Tibial nerve (tissue), 4 donors: ENCODE results near the gene RNF141. TPM values are rescaled to one million over a fixed set of nuclear protein-coding genes. Genes with fewer than 3 reads are reported as not detected.

Source experiments
- DNase-seq, 2 donors: peaks; one replicate each; pipeline ENCODE4 v3.0.0-alpha.2; 2019; ENCODE audit warnings: low spot score in 2 of 2
- H3K27ac ChIP-seq, 4 donors: fragments of 200-600 bp; sonication (generic) in 3 of 4; one replicate each; pipeline ENCODE4 v1.5.1; 2017 to 2019; ENCODE audit warnings: mild to moderate bottlenecking in 1 of 4
- H3K27me3 ChIP-seq, 2 donors: fragments of 200-600 bp; sonication (generic) in 1 of 2; one replicate each; pipeline versions ENCODE4 v1.5.1 to v1.6.0; 2017 to 2019
- H3K36me3 ChIP-seq, 3 donors: fragments of 200-600 bp; sonication (generic); one replicate each; pipeline ENCODE4 v1.5.1; 2018 to 2019
- H3K4me1 ChIP-seq, 4 donors: fragments of 200-600 bp; sonication (generic) in 3 of 4; one replicate each; pipeline ENCODE4 v1.5.1; 2017 to 2019
- H3K4me3 ChIP-seq, 4 donors: fragments of 200-600 bp; sonication (generic) in 3 of 4; one replicate each; pipeline ENCODE4 v1.5.1; 2017 to 2019; ENCODE audit warnings: mild to moderate bottlenecking in 1 of 4, moderate library complexity in 1 of 4
- H3K9me3 ChIP-seq, 4 donors: fragments of 200-600 bp; sonication (generic) in 3 of 4; one replicate each; pipeline ENCODE4 v1.5.1; 2017 to 2019
- CTCF ChIP-seq, 5 experiments: fragments of 200-600 bp in 3 of 5; fragments of 450-650 bp in 2 of 5; sonication (generic) in 3 of 5; IDR thresholded peaks; one replicate each; pipeline ENCODE4 v1.5.1; 2016 to 2019; ENCODE audit warnings: antibody characterized with exemption in 5 of 5, mild to moderate bottlenecking in 3 of 5, moderate library complexity in 2 of 5
- EP300 ChIP-seq, 2 donors: sonication (generic); formaldehyde crosslinking; IDR thresholded peaks; one replicate each; pipeline ENCODE4 v1.6.1; 2017; ENCODE audit warnings: antibody characterized with exemption in 2 of 2, mild to moderate bottlenecking in 1 of 2
- POLR2A ChIP-seq, 2 donors: fragments of 450-650 bp; IDR thresholded peaks; one replicate each; pipeline ENCODE4 v1.6.1; 2017; ENCODE audit warnings: antibody characterized with exemption in 2 of 2, mild to moderate bottlenecking in 2 of 2, moderate library complexity in 2 of 2
- WGBS, 2 donors: methylation state at CpG; one replicate each; pipeline ENCODE4 v1.1.5; 2018; 5-methylcytosine and 5-hydroxymethylcytosine counted together
- total RNA-seq, 4 donors: library from RNA; depleted of rRNA; stranded (reverse); fragments of >200 nt; gene quantifications; one replicate each; pipeline ENCODE4 v1.1.0, GENCODE V29; 2016

The RNF141 gene
- total RNA-seq, 4 donors from 2014 or later, result 27.6 to 49.2 (median 40.5) TPM

GRCh38 chr11:10575346-10576034 lies 34.5 kb upstream of the RNF141 start:
- no peak for DNase-seq
- no peaks in the 10 kb centered on the region for H3K36me3 ChIP-seq
- no peaks in the 10 kb centered on the region for H3K27me3 ChIP-seq
- no peak overlapping the region for H3K4me3 ChIP-seq
- WGBS, 2 donors, result 88 to 91% methylated on average over 3 of the region's 3 CpGs
- TF ChIP-seq POLR2A (IDR thresholded peaks at IDR 0.05) (no peak), CTCF (IDR thresholded peaks at IDR 0.05) (no peak), EP300 (IDR thresholded peaks at IDR 0.05) (no peak)
- no peaks in the 10 kb centered on the region for H3K4me1 ChIP-seq
- H3K27ac ChIP-seq, result no peak overlapping the region
- no peaks in the 10 kb centered on the region for H3K9me3 ChIP-seq

- WGBS, 2 donors, result 67 to 85% methylated on average over 3 of the region's 3 CpGs
- H3K36me3 ChIP-seq, result no peaks in the 10 kb centered on the region
- TF ChIP-seq EP300 (IDR thresholded peaks at IDR 0.05) (no peak), POLR2A (IDR thresholded peaks at IDR 0.05) (no peak), CTCF (IDR thresholded peaks at IDR 0.05) (no peak)
- no peak overlapping the region for H3K4me3 ChIP-seq
- H3K4me1 ChIP-seq, result peaks cover 0 to 11% (median 0%) of the 10 kb centered on the region in 4 donors
- no peak for DNase-seq
- no peaks in the 10 kb centered on the region for H3K27me3 ChIP-seq
- H3K9me3 ChIP-seq, result no peaks in the 10 kb centered on the region
- no peak overlapping the region for H3K27ac ChIP-seq
Measured at GRCh38 chr11:10573556-10573955, 32.6 kb upstream of the RNF141 start.

GRCh38 chr11:10573028-10573427 lies 32.0 kb upstream of the RNF141 start:
- Histone ChIP-seq H3K9me3 (no peaks in the 10 kb centered on the region), H3K27ac (no peak overlapping the region), H3K36me3 (no peaks in the 10 kb centered on the region), H3K4me1 (peaks cover 0 to 11% (median 0%) of the 10 kb centered on the region in 4 donors), H3K27me3 (no peaks in the 10 kb centered on the region), H3K4me3 (no peak overlapping the region)
- no peak for DNase-seq
- TF ChIP-seq CTCF (IDR thresholded peaks at IDR 0.05) (no peak), EP300 (IDR thresholded peaks at IDR 0.05) (no peak), POLR2A (IDR thresholded peaks at IDR 0.05) (no peak)

- no peak for DNase-seq
- Histone ChIP-seq H3K4me3 (no peak overlapping the region), H3K4me1 (peaks cover 0 to 11% (median 0%) of the 10 kb centered on the region in 4 donors), H3K27ac (no peak overlapping the region), H3K36me3 (no peaks in the 10 kb centered on the region), H3K9me3 (no peaks in the 10 kb centered on the region), H3K27me3 (no peaks in the 10 kb centered on the region)
- 85 to 92% methylated on average over 2 of the region's 2 CpGs for WGBS, 2 donors
- no peak for TF ChIP-seq CTCF (IDR thresholded peaks at IDR 0.05)
- TF ChIP-seq POLR2A (IDR thresholded peaks at IDR 0.05), result no peak
- TF ChIP-seq EP300 (IDR thresholded peaks at IDR 0.05), result no peak
Measured at GRCh38 chr11:10572533-10572932, 31.5 kb upstream of the RNF141 start.

- peak within 1 kb of the TSS in 2 of 4 donors; percentile 12 to 35 for H3K4me3 ChIP-seq
Measured at GRCh38 chr11:10568486-10568941, 27.5 kb upstream of the RNF141 start, which contains the start of gene LYVE1. LYVE1 (minus strand) TSS chr11:10568665; CDS start chr11:10568532, 133 bp downstream.

More at GRCh38 chr11:10568486-10568941, 27.5 kb upstream of the RNF141 start, which contains the start of gene LYVE1:
- DNase-seq, result peak in 1 of 2 donors; percentile 49
- WGBS, 2 donors, result 61 to 62% methylated on average over 7 of the region's 7 CpGs
- TF ChIP-seq CTCF (IDR thresholded peaks at IDR 0.05) (no peak), EP300 (IDR thresholded peaks at IDR 0.05) (peak; percentile 57 to 87)
- H3K9me3 ChIP-seq, result no peaks in the 10 kb centered on the region
- peaks cover 0 to 11% (median 0%) of the 10 kb centered on the region in 4 donors for H3K4me1 ChIP-seq
- peak within 1 kb of the TSS in 2 of 4 donors; percentile 65 to 70 for H3K27ac ChIP-seq
- H3K27me3 ChIP-seq, result no peaks in the 10 kb centered on the region
- H3K36me3 ChIP-seq, result no peaks in the 10 kb centered on the region
